Heart right ventricle (tissue), 16 donors: ENCODE measurements around the gene MVK. TPM values are rescaled to one million over a fixed set of nuclear protein-coding genes. Genes with fewer than 3 reads are reported as not detected.

Experiments used
- ATAC-seq, 8 donors: fragments of 200-7000 bp; cut with Tn5 transposase; one replicate each; pipeline ENCODE4 v1.9.1; 2020; ENCODE audit warnings: mild to moderate bottlenecking in 8 of 8, moderate library complexity in 8 of 8, moderate number of reproducible peaks in 1 of 8
- DNase-seq, 2 donors: peaks; one replicate each; pipeline ENCODE4 v3.0.0-alpha.2; 2020
- H3K27ac ChIP-seq, 10 donors: fragments of 200-600 bp; sonication (generic) in 2 of 10; one replicate each; pipeline versions ENCODE4 v1.5.0 to v1.8.0; 2020 to 2022; ENCODE audit warnings: mild to moderate bottlenecking in 3 of 10
- H3K27me3 ChIP-seq, 7 donors: fragments of 200-600 bp; one replicate each; pipeline ENCODE4 v1.8.0; 2021 to 2022; ENCODE audit warnings: mild to moderate bottlenecking in 2 of 7
- H3K36me3 ChIP-seq, 9 donors: fragments of 200-600 bp; sonication (generic) in 1 of 9; one replicate each; pipeline versions ENCODE4 v1.5.0 to v1.8.0; 2020 to 2022; ENCODE audit warnings: mild to moderate bottlenecking in 2 of 9
- H3K4me1 ChIP-seq, 9 donors: fragments of 200-600 bp; sonication (generic) in 1 of 9; one replicate each; pipeline versions ENCODE4 v1.5.0 to v1.8.0; 2020 to 2022; ENCODE audit warnings: mild to moderate bottlenecking in 4 of 9
- H3K4me3 ChIP-seq, 10 donors: fragments of 200-600 bp; sonication (generic) in 2 of 10; one replicate each; pipeline versions ENCODE4 v1.5.0 to v1.8.0; 2020 to 2022; ENCODE audit warnings: mild to moderate bottlenecking in 7 of 10, moderate library complexity in 2 of 10
- H3K9me3 ChIP-seq, 11 donors: fragments of 200-600 bp in 10 of 11; sonication (generic) in 2 of 11; one replicate each; pipeline versions ENCODE4 v1.5.0 to v1.8.0; 2013 to 2022; ENCODE audit warnings: mild to moderate bottlenecking in 2 of 11, control low read depth in 1 of 11, moderate library complexity in 1 of 11
- CTCF ChIP-seq, 9 donors: fragments of 200-600 bp; sonication (generic) in 2 of 9; IDR thresholded peaks; one replicate each; pipeline versions ENCODE4 v1.5.0 to v1.8.0; 2021 to 2022; ENCODE audit warnings: antibody characterized with exemption in 9 of 9, mild to moderate bottlenecking in 5 of 9, moderate library complexity in 1 of 9
- WGBS, 2 donors: extraction: QIAGEN DNeasy Blood & Tissue Kit; methylation state at CpG; one replicate each; pipeline ENCODE4 v1.1.7; 2013; ENCODE audit warnings: inconsistent platforms in 1 of 2; 5-methylcytosine and 5-hydroxymethylcytosine counted together
- intact Hi-C, 10 donors: fragments of 100-400 bp; cut with DNase I; formaldehyde crosslinking; loops; one replicate each; pipeline versions ENCODE4 v1.11.1 to v1.14.2; 2022
- polyA plus RNA-seq, 2 donors: library from polyadenylated mRNA; stranded (reverse); fragments of 200-250 nt; gene quantifications; one replicate each; pipeline ENCODE4 v1.2.3, GENCODE V29; 2013
- total RNA-seq, 10 donors: library from RNA; stranded (reverse); fragmentation: NEBNext Ultra II Directional in 3 of 10; extraction: Animal tissue kit (Norgen Biotek cat#: 25700) in 3 of 10; gene quantifications; one replicate each; pipeline versions ENCODE4 v1.2.1 to v1.2.4, GENCODE V29; 2021 to 2023
- donor health status: Arrhythmogenic right ventricular cardiomyopathy.
- donor health status: ischemic (EF 13 %, LVEDD 7.1; RV severe dilation, severe dysfunction).
- donor health status: healthy with polysubstance abuse.
- donor health status: DM: no; HTN: yes; CAD: no.
- donor health status: DM: no; HTN: no; CAD: no.
- donor health status: ischemic (EF 25% LVEDD 6.9; RV normal size, moderate dysfunction).
- donor health status: ischemic (EF 25% LVEDD 5.7; RV mildly dilated, moderate dysfunction).
- donor health status: healthy.
- donor health status: DM: yes; HTN: yes; CAD: no.
- donor health status: Ischemic cardiomyopathy.
- donor health status: ischemic (EF 35%, LVEDD 5.7; RV mildly dilated, moderate dysfunction).
- donor health status: nonischemic (EF 11% LVEDD 7.7; RV severe dilation, severe dysfunction).
- donor health status: DM: yes; HTN: yes; CAD: no.
- donor health status: PGD.
- donor health status: ischemic (EF 29% LVEDD 5.4; RV normal size, mild dysfunction).
- donor health status: nonischemic (EF 23%, LVEDD 6.1; RV moderate dilation, normal function).

Gene MVK
- total and polyA plus RNA-seq, 12 donors: 7.9 to 18.1 (median 9.3) TPM

DNA sequence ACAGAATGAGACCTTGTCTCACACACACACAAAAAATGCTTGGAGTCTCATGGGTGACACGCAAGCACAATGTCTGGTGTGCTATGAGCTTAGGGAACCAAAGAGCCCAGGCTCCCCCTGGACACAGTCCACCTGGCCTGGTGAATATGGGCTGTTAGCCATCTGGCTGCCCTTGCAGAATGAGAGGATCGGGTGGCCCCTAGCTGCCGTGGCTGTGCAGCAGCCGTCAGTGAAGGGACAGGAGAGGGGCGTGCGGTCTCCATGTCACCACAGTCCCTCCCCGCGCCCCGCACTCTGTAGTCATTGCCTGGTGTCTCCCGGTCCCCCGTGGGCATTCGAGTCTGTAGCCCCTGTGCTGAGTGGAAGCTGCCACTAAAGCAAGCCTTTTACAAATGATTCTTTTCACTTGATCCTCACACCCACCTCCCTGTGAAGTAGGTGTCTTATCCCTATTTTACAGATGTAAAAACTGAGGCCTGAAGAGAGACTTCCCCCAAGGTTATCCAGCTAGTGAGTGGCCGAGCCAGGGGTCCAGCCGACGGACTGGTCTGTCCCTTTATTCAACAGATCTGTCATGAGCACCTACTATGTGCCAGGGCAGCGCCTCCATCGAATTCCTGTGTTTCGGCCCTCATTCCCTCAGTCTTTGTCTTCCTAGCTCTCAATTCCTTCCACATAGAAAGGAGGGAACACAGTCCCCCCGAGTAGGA is 18.8 kb downstream of the MVK start:
- ATAC-seq (peak; percentile 72 to 90 (median 84)), DNase-seq (peak; percentile 55 to 65)
- Histone ChIP-seq H3K27ac (peak overlapping the region in 8 of 10 donors; percentile 5 to 78 (median 62)), H3K27me3 (no peaks in the 10 kb centered on the region), H3K9me3 (no peaks in the 10 kb centered on the region), H3K4me1 (peaks cover 0 to 17% (median 2%) of the 10 kb centered on the region in 9 donors), H3K4me3 (no peak overlapping the region), H3K36me3 (peaks cover 0 to 89% (median 1%) of the 10 kb centered on the region in 9 donors)
- peak in 4 of 9 donors; percentile 21 to 46 (median 42) for TF ChIP-seq CTCF (IDR thresholded peaks at IDR 0.05)
- 67 to 74% methylated on average over 19 of the region's 19 CpGs for WGBS, 2 donors
- intact Hi-C loops: loop anchor here in 6 of 10 donors (5.0 to 10.0 kb wide), 5 partner anchors 70 to 282 kb away; partner anchors contain the start of gene FAM222A (in 2 of the 6)

GRCh38 chr12:109592905-109593272 is 19.3 kb downstream of the MVK start:
- ATAC-seq: peak in 7 of 8 donors; percentile 18 to 57 (median 54)
- WGBS, 2 donors: 38 to 59% methylated on average over 9 of the region's 9 CpGs
- Histone ChIP-seq H3K27ac (peak overlapping the region in 8 of 10 donors; percentile 5 to 78 (median 62)), H3K27me3 (no peaks in the 10 kb centered on the region), H3K36me3 (peaks cover 0 to 84% (median 0%) of the 10 kb centered on the region in 9 donors), H3K4me3 (no peak overlapping the region), H3K9me3 (no peaks in the 10 kb centered on the region), H3K4me1 (peaks cover 0 to 22% (median 7%) of the 10 kb centered on the region in 9 donors)
- DNase-seq: no peak
- intact Hi-C loops: loop anchor here in 6 of 10 donors (5.0 to 10.0 kb wide), 5 partner anchors 71 to 282 kb away; partner anchors contain the start of gene FAM222A (in 2 of the 6)
- TF ChIP-seq CTCF (IDR thresholded peaks at IDR 0.05): no peak

DNA sequence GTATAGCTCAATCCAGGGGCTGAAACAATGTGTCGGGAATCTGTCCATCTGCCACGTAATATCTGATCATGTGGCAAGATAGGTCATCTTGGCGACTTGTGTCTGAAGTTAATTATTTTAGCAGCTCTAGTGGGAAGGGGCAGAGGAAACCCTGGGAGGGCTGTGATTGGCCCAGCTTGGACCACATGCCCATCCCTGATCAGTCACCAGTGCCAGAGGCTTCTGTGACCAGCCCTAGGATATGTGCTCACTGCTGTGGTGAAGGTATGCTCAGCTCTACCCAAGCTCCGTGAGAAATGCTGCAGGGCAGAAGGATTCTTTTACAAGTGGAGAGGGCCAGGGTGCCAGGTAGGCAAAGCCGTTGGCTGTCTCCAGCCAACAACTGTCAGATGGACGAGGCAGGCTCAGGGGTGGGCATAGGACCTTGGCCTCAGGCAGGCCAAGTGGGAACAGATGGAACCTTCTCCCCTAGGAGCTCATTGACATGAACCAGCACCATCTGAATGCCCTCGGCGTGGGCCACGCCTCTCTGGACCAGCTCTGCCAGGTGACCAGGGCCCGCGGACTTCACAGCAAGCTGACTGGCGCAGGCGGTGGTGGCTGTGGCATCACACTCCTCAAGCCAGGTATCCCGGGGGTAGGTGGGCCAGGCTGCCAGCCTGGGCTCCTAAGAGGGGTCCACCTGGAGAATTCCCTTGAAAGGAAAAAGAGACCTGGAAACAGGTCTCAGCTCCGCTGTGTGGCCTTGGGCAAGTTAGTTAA is 21.1 kb downstream of the MVK start:
- Histone ChIP-seq H3K9me3 (no peaks in the 10 kb centered on the region), H3K27ac (peak overlapping the region in 1 of 10 donors; percentile 20), H3K4me3 (no peak overlapping the region), H3K4me1 (peaks cover 0 to 27% (median 13%) of the 10 kb centered on the region in 9 donors), H3K27me3 (no peaks in the 10 kb centered on the region), H3K36me3 (peaks cover 0 to 67% (median 0%) of the 10 kb centered on the region in 9 donors)
- ATAC-seq (no peak), DNase-seq (no peak)
- intact Hi-C loops: loop anchor here in 8 of 10 donors (5.0 to 10.0 kb wide), 8 partner anchors 72 to 280 kb away; partner anchors contain the start of gene FAM222A (in 7 of the 8)
- TF ChIP-seq CTCF (IDR thresholded peaks at IDR 0.05): no peak
- WGBS, 2 donors: 87 to 92% methylated on average over 15 of the region's 15 CpGs

DNA sequence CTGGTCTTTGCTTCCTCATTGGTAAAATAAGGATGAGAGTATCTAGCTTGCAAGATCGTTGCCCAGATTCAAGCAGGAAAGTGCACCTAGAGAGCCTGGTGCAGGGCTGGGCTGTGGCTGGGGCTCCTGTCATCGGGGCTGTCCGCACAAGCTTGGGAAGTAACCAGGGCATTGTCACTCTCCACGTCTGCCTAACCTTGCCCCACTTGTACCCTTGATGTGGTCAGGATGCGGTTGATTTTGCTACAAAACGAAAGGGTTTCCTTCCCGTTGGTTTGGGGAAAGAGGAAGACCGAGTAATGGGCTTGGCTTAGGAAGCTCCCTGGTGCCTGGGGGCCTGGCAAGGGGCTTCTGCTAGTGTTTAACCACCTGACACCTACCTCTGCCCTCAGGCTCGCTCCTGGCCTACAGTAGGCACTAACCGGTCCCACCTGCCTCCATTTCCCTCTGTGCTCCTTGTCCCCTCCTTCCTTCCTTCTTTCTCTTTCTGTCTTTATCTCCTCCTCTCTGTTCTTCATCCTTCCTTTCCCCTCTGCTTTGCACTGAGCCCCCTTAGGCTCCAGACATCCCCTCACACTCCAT is 21.8 kb downstream of the MVK start:
- Histone ChIP-seq H3K4me1 (peaks cover 0 to 27% (median 13%) of the 10 kb centered on the region in 9 donors), H3K27ac (peak overlapping the region in 1 of 10 donors; percentile 20), H3K27me3 (no peaks in the 10 kb centered on the region), H3K4me3 (no peak overlapping the region), H3K9me3 (no peaks in the 10 kb centered on the region), H3K36me3 (peaks cover 0 to 60% (median 0%) of the 10 kb centered on the region in 9 donors)
- intact Hi-C loops: loop anchor here in 8 of 10 donors (5.0 to 10.0 kb wide), 7 partner anchors 78 to 279 kb away; partner anchors contain the start of gene FAM222A (in 7 of the 8)
- no peak for TF ChIP-seq CTCF (IDR thresholded peaks at IDR 0.05)
- WGBS, 2 donors: 74 to 85% methylated on average over 10 of the region's 10 CpGs
- no peak for ATAC-seq
- no peak for DNase-seq
